ENCODE results near the gene LARP4B.

Gene LARP4B

DNA sequence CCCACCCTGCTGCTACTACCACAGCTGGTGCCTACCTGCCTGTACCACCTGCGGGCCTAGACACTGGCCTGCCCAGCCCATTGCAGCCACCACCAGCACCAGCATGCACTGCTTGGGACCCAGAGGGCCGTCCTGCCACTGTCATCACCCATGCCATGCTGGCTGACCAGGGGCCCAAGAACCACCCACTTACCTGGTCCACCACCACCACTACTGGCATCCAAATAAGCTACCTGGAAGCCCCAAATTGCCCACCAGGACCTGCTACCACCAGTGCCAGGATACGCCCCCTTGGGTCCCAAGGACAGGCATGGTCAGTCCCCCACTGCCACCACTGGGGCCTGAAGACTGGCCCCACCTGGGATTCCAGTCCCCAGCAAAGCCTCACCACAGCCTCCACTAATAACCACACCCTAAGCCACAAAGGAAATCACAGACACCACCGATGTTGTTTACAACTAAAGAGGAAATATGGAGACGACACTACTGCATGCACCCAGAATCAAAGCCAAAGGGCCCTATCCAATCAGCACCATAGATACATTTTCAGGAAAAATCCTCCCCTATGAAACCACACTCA, 171.5 kb downstream of the LARP4B start:
- no peak for DNase-seq
